HFFc6 (cell line): ENCODE data around the gene SLCO2A1. TPM values are rescaled to one million over a fixed set of nuclear protein-coding genes. Genes with fewer than 3 reads are reported as not detected.

Source experiments
- DNase-seq: peaks from one replicate; pipeline ENCODE4 v3.0.0-alpha.2; 2018
- H3K27ac Mint-ChIP-seq: 2 replicates; pipeline ENCODE4 v1.8.0; 2020; ENCODE audit warnings: mild to moderate bottlenecking, mixed read lengths
- H3K27me3 Mint-ChIP-seq: 2 replicates; pipeline ENCODE4 v1.8.0; 2021; ENCODE audit warnings: mild to moderate bottlenecking, moderate library complexity, mixed read lengths; ENCODE audit not compliant: insufficient read depth
- H3K36me3 Mint-ChIP-seq: 2 replicates; pipeline ENCODE4 v1.8.0; 2021; ENCODE audit warnings: low read depth, mixed read lengths
- H3K4me1 Mint-ChIP-seq: 2 replicates; pipeline ENCODE4 v1.8.0; 2020; ENCODE audit warnings: low read depth, mixed read lengths
- H3K4me3 Mint-ChIP-seq: 2 replicates; pipeline ENCODE4 v1.8.0; 2020; ENCODE audit warnings: mild to moderate bottlenecking, moderate library complexity, mixed read lengths
- H3K9me3 Mint-ChIP-seq: 2 replicates; pipeline ENCODE4 v1.8.0; 2020; ENCODE audit warnings: mild to moderate bottlenecking, mixed read lengths
- total RNA-seq, 6 experiments: library from RNA; stranded (reverse); fragmentation: NEBNext Ultra II Directional; extraction: Animal tissue kit (Norgen Biotek cat#: 25700); gene quantifications; 2 replicates in 1 of 6; 3 replicates in 5 of 6; pipeline ENCODE4 v1.2.3, GENCODE V29; 2021
- TF ChIP-seq, protein P1 (sequence below): fragments of 200-600 bp; sonication (generic); IDR thresholded peaks from 2 replicates; pipeline ENCODE4 v1.5.0; 2021; ENCODE audit warnings: antibody characterized with exemption, mild to moderate bottlenecking

Gene SLCO2A1
- total RNA-seq, 6 experiments from 2014 or later: 0.13 to 0.17 TPM; not detected in 4

DNA sequence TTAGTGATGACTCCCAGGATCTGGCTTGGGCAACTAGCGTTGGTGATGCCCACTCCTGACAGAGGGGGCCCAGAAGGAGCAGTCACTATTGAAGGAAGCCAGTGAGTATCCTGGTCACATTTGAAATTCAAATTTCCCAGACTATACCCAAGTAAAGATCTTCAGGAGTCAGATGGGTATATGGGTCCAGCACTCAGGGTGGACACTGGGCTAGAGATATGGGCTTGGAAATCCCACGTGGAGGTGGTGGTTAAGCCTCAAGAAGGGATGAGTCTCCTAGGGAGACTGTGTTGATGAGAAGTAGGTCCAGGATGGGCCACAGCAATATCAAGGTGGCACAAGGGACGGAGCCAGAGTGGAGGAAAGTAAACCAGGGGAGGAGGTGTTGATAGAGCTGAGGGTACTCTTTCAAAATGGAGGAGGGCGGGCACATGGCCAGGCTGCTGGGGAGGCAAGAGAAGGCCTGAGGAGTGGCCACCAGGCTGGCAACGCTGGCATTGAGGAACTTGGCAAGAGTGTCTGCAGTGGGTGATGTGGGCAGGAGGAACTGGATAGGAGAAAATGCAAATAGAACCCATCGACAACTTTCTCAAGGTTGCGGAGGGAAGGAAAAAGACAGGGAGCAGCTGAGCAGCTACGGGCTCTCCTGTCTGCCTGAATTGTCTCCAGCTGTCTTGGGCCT lies 3.7 kb upstream of the SLCO2A1 start:
- Mint-ChIP-seq H3K4me1 (peaks cover 22% of the 10 kb centered on the region), H3K36me3 (no peaks in the 10 kb centered on the region), H3K27ac (no peak overlapping the region), H3K4me3 (no peak overlapping the region), H3K27me3 (peaks cover 15% of the 10 kb centered on the region), H3K9me3 (no peaks in the 10 kb centered on the region)
- no peak for DNase-seq
- TF ChIP-seq, protein P1, sequence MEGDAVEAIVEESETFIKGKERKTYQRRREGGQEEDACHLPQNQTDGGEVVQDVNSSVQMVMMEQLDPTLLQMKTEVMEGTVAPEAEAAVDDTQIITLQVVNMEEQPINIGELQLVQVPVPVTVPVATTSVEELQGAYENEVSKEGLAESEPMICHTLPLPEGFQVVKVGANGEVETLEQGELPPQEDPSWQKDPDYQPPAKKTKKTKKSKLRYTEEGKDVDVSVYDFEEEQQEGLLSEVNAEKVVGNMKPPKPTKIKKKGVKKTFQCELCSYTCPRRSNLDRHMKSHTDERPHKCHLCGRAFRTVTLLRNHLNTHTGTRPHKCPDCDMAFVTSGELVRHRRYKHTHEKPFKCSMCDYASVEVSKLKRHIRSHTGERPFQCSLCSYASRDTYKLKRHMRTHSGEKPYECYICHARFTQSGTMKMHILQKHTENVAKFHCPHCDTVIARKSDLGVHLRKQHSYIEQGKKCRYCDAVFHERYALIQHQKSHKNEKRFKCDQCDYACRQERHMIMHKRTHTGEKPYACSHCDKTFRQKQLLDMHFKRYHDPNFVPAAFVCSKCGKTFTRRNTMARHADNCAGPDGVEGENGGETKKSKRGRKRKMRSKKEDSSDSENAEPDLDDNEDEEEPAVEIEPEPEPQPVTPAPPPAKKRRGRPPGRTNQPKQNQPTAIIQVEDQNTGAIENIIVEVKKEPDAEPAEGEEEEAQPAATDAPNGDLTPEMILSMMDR: no peak

DNA sequence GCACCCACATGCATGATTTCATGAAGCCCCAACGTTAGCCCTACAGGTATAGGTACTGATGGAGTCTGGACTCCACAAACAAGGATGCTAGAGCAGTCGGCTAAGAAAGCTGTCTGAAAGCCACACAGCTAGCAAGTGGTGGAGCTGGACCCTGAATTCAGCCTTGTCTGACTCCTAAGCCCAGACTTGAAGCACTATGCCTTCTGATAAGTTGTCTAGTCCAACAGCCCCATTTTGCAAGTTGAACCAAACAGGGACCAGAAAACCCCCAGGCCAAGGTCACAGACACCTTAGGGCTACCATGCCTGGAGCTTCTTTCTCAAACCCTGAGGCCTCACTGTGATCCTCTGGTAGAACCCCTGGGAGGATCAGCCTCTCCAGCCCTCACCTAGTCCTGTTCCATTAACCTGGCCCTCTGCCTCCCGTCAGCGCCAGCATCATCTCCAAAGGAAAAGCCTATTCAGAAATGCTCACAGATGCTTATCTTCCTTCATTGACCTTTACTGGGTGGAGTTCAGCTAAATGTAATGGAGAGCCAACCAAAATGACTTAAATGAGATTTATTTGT lies 1.7 kb upstream of the SLCO2A1 start:
- H3K27me3 Mint-ChIP-seq: peaks cover 24% of the 10 kb centered on the region

DNA sequence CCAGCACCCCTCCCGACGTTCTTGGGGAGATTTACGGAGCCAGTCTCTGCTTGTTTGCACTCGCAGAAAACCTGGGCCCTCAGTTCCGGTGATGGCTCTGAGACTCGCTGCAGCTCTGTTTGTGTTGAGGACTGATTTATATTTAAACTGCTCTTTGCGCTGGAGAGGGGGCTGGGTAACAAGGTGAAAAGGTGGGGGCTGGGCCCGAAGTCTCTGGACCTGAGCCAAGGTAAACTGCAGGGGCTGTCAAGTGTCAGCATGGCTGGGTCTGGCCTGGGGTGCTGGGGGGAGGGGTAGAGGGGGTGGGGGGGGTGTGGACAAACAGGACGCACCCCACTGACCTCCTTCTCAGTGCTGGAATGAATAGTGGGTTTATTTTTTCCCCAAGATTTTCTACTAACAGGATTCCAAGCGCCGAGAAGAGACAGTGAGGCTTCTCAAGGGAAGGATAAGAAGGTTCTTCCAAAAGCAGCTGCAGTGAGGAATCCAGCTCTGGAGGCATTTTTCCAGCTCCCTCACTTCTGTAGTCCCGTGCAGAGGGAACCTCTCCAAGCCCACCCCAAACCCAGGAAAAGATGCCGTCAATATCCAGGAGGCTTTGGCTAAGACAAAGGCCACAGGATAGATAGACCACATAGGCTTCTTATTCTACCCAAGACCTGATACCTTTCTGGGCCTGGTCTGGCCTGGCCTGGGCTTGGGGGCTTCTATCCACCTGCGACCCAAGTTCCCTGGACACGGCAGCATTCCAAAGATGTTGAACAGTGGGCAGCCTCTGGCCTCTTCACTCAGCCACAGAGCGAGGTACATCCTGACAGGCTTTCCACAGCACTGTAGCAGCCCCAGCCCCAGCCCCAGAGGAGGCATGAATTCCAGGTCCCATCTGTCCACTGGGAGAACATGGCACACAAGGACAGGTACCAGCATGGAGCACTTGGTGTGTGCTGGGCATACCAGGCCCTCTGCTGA lies 938 bp upstream of the SLCO2A1 start:
- TF ChIP-seq, protein P1: no peak
- H3K4me3 Mint-ChIP-seq: peak overlapping the region; percentile 66
- H3K9me3 Mint-ChIP-seq: no peaks in the 10 kb centered on the region
- no peaks in the 10 kb centered on the region for H3K36me3 Mint-ChIP-seq
- H3K27ac Mint-ChIP-seq: no peak overlapping the region
- peaks cover 22% of the 10 kb centered on the region for H3K4me1 Mint-ChIP-seq
- DNase-seq: no peak
- H3K27me3 Mint-ChIP-seq: peaks cover 24% of the 10 kb centered on the region

More for the DNA sequence above, 1.7 kb upstream of the SLCO2A1 start:
- Mint-ChIP-seq H3K4me3 (no peak overlapping the region), H3K4me1 (peaks cover 22% of the 10 kb centered on the region), H3K9me3 (no peaks in the 10 kb centered on the region), H3K27ac (no peak overlapping the region), H3K36me3 (no peaks in the 10 kb centered on the region)
- TF ChIP-seq, protein P1: no peak
- DNase-seq: no peak

DNA sequence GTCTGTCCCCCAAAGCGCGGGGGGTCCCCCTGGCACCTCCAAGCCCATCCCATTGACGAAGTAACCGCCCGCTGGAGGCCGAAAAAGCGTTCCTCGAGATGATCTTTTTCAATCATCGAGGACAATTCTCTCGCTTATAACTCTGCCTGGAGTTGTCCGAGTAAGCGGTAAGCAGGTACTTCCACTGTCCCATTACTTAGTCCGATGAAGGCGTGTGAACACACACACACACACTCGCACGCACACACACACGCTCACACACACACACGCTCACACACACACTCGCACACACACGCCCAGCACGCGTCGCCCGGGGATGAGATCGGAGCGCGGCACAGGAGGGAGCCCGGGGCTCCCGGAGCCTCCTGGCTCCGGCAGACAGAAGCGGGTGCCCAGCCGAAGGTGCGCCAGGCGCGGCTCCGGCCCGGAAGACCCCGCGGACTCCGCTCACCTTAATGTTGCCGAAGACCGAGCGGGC lies 430 bp downstream of the SLCO2A1 start:
- Mint-ChIP-seq H3K27ac (no peak overlapping the region), H3K36me3 (no peaks in the 10 kb centered on the region)

More for the DNA sequence above, 430 bp downstream of the SLCO2A1 start:
- peaks cover 18% of the 10 kb centered on the region for H3K4me1 Mint-ChIP-seq
- TF ChIP-seq, protein P1: no peak
- H3K4me3 Mint-ChIP-seq: peak overlapping the region; percentile 87
- peaks cover 24% of the 10 kb centered on the region for H3K27me3 Mint-ChIP-seq
- DNase-seq: no peak
- H3K9me3 Mint-ChIP-seq: no peaks in the 10 kb centered on the region
